Fibroblast of skin of right biceps (primary cell): ENCODE data around the gene ARHGAP15.

Experiments
- DNase-seq: peaks from one replicate; pipeline ENCODE4 v3.0.0-alpha.2; 2013

Gene ARHGAP15

DNA sequence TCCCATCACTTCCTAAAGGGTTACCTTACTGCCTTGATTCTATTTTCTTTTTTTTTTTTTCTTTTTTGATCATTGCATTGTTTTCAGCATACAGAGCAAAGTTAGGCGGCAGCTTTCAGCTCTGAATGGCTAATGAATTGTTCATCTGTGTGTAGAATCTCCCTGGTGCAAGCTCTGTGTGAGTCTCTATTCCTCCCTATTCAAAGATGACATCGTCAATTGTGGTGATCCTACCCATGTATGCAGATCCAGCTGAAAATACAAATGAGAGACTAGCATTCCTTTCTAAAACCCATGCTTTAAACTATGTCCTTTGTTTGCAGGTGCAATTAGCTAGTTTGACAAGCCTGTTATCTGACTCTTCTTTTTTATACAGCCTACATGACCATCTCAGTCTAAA, 539.0 kb downstream of the ARHGAP15 start:
- no peak for DNase-seq

DNA sequence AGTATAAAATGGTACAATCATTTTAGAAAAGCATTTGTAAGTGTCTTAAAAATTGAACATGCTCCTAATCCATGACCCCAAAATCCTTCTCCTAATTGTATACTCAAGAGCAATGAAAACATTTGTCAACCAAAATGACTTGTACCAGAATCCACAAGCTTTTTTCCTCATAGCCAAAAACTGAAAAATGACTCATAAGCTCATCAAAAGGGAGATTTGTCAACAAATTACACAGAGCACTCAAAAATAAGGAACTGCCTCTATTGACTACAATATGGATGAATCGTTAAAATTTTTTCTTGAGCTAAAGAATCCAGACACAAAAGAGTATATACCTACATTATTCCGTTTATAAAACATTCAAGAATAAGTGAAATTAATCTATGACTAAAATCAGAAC, 544.8 kb downstream of the ARHGAP15 start:
- no peak for DNase-seq

DNA sequence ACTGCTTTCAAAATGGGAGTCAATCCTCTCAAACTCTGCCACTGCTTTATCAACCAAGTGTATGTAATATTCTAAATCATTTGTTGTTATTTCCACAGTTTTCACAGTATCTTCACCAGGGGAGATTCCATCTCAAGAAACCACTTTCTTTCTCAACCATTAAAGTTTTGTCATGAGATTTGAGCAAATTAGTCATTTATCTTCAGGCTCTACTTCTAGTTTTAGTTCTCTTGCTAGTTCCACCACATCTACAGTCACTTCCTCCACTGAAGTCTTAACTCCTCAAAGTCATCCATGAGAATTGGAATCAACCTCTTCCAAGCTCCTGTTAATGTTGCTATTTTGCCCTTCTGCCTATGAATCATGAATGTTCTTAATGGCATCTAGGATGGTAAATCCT, 545.8 kb downstream of the ARHGAP15 start:
- no peak for DNase-seq

DNA sequence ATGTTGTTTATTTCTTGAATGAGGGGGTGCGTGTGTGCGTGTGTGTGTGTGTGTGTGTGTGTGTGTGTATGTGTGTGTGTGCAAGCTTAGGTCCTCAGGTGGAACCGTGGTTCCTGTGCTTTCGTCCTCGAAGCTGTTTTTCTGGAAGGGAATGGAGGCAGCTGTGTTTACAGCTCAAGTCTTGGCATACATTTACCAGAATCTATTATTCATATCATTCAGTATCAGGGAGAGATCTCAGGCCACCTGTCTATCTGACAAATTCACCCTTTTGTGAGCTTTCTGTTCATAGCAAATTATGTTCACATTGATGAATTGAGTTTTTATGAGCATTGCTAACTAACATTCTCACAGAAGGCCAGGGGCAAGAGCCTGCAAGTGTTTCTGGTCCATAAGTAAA, 550.4 kb downstream of the ARHGAP15 start:
- no peak for DNase-seq

DNA sequence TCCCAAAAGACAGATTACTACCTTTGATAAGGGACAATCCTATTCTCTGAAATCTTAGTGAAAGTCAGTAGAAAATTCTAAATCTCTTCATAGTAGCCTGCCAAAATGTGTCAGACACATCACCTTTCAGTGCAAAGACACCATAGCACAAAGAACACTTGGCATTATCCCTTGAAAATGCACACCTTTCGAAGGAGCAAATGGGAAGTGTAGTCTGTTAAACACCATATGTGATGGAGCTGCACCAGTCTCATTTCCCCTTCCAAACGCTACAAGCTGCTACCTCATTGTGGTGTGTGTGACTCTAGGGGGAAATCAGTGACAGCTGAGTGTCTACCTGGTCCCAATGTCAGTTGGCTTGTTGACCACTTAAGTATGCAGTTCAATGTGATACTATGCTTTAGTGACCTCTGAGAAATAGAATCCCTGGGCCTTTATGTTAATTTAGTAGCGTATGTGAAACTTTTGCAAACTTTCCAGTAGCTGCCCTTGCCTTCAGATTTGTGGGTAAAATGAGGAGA, 551.7 kb downstream of the ARHGAP15 start:
- no peak for DNase-seq

DNA sequence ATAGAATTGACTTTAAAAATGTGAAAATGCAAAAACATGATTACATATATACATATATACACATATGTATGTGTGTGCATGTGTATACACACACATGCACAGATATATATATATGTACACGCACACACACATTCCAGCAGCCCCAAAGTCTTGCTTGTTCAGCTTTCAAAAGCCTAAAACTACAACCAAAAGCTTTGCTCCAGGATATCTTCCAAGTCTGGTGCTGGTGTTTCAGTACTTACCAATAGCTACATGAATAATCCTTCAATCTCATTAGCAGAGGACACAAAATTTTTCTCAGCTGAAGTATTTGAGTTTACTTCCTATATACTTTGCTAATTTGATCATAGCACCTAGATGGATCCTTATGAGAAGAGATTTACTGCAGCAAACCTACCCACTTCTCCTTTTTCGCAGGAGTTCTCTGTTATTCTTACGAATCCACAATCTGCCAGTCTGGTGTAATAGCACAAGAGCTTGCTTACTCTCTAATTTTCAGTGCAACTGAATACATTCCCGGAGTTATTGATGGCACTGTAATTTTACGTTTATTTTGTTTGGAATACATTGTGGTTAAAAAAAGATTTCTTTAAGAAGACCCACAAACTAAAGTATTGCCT, 553.3 kb downstream of the ARHGAP15 start:
- DNase-seq: no peak

DNA sequence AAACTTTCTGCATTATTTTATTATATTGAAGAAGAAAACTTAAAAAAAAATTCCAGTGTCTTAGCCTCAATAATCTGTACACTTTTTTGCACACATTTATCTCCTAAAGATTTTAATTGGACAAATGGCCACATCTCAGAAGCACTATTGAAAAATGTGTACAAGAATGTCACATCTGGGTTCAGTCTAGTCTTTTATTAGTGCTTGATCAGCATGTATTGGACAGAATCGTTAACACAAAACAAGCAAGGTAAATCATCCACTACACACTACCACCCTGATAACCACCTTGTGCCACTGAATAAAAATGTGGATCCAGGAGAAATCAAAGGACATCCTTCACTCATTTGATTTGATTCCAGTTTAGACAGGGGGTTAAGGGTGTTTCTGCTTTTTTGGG, 554.8 kb downstream of the ARHGAP15 start:
- no peak for DNase-seq

DNA sequence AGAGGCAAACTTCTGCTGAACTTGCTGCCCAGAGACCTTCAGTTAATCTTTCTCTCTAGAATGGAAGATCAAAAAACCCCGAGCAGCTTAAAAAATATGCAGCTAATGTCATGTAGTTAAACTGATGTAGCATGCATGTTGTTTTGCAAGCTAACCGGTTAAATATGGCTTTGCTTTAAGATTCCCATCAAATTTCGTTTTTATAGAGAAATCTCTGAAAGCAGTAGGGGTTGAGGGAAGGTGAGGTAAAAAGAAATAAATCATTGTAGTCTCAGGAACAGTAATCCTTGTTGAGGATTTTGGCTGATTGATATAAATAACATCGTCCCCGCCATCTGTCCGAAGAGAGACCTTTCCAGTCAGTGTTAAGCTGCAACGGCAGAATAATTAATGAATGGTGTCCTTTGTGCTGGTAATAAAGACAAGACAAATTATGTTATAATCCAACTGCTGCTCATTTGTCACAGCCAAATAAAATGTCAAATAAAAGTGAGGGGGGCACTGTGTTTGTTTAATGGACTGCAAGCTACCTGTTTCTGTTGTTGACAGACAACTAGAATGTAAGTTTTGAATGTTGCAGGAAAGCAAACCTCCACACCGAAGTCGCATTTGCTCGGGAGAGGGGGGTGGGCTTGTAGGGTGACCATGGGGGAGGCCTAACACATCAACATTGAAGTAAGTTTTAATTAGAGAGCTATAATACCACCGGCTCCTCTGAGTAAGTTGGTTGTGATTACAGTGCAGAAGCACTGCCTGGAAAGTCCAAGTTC, 555.5 kb downstream of the ARHGAP15 start:
- no peak for DNase-seq

DNA sequence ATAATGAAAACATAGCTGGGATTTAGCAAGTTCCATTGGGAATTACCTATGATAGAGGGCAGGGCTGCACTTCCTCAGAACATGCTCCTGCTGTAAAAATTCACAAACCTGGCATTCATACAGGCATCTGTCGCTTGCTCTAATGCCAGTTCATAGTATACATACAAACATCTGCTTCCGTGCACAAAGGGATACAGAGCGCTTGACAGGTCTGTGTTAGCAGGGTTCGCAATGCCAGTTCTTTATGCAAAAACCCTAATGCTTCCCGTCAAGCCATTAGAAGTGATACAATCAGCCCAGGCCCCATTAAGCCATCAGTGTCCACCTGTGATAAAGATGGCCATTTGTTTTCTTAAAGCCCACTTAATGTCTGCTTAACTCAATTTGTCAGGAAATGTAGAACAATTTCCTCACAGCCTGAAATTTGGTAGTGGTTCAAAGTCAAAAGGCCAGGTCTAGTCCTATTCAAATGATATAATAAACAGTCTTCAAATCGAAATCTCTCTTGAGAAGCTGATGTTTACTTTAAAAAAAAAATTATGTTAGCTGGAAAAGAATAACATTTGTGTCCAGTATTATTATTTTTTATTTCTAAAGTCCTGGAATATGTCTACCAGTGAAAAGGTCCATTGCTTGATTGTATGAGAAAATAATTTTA, 556.3 kb downstream of the ARHGAP15 start:
- DNase-seq: no peak

DNA sequence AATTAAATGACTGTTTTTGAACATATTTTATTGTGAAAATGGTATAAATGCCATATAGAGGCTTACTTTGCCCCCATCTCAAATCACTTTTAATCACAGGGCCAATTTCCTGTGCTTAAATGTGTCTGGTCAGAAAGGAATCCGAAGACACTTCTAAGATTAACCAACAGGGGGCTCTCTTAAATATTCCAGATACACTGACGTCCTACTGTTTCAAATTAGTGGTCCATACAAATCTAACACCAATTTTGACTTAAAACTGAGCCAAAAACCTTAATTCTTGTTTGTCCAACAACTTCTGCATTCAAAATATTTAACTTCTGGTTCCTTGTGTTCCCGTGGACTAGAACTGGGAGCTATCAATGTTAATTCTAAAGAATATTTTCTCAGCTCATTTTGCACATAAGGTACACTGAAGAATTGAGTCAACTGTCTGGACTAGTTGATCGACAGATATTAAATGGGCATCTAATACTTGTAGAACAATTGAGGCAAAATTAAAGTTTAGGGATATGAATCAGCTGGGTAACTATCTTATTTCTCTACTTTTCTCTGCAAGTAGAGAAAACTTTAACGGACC, 557.5 kb downstream of the ARHGAP15 start:
- DNase-seq: peak; percentile 49

DNA sequence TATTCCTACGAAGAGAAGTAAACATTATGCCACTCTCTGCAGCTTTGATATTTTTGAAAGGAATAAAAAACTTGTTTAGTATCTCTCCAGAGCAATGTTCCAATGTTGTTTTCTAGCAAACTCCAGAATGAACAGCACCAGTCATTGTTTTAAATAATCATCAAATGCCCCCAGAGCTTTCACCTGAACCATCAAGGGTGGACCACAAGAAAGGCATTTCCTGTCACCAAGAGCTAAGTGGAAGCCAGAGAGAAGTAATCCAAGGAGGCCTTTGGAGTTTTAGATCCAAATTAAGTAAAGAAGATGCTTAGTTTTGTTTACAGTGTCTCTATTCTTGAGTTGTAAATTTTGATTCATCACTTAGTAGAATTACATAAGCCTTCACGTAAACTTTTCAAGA, 559.0 kb downstream of the ARHGAP15 start:
- no peak for DNase-seq

DNA sequence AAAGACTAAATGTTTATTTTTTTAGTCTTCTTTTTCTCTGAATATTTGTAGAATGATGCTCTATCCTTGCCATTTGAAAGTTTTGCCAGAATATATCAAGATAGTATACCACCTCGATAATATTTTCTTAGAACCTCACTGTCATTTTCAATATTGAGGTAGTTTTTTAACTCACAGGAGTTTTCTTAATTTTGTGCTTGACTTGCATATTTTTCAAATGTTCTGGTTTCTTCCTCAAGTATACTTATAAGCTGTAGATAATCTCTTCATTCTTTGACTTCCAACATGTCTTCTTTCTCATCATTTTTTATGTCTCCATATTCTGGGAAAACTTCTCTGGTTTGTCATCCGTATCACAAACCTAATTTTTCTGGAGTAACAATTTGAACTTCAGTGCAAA, 559.6 kb downstream of the ARHGAP15 start:
- no peak for DNase-seq

DNA sequence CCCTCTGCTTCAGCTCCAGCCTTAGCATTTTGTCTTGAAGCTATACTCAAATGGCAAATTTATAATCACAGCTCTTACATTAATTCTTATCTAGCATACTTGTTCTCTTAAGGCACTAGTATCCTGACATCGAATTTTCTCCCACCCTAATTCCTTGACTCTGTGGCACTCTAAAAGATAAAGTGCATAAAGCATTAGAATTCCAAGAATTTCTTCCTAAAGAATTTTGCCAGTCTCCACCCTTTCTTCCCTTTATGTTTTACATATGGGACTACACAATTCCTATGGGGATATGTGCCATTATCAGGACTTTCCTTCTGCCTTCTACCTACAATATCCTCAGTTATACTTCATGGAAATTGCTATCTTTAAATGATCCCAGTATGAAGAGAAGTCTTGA, 560.3 kb downstream of the ARHGAP15 start:
- no peak for DNase-seq

DNA sequence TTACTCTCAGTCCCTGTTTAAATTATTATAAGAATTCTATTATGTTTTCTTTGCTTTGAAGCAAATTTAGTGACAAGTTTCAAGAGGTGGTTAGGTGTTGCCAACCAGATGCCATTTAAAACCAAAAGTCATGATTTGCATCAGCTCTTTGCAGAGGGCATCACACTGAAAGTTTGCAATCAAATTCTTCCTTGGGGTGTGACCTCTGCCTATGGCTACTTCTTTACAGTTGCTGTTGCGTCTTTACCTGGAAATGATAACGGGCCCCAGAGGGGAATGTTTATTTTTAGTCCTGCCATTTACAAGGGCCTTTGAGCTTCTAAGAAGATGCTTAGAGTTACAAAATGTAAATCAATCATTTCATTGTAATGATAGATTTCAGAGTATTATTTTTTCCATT, 561.0 kb downstream of the ARHGAP15 start:
- no peak for DNase-seq

DNA sequence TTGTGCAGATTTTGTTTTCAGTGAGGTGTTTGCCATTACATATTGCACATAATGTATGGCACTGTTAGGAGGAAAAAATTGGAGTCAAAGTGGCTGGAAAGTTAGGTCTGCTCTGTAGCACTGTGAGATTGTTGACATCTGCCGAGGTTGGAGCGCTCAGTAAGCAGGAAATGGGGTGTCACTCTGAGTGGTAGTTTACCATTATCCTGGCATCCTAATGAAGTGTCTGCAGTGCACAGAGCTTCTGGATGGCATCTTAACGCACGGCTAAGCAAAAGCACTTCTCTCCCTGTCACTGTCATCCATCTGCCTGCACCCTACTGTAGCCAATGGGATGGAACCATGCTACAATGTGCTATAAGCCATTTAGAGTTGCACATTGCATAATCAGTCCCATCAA, 561.9 kb downstream of the ARHGAP15 start:
- DNase-seq: no peak

DNA sequence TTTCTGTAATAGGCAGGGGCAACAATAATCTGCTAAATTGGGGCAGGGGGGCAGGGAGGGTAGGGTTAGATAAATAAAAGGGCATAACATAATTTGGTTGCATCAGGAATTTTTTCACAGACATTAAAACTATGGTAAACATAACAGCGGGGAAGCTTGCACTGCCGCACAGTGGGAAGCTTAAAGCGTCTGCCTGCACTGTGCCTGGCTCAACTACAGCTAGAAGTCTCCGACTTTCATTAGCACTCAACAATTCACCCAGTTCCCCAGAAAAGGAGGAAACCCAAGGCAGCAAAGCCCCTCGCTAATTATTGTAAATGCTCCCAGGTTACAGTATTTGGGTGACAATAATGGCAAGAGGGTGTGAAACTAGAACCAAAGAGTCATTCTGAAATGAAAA, 562.9 kb downstream of the ARHGAP15 start:
- DNase-seq: no peak

DNA sequence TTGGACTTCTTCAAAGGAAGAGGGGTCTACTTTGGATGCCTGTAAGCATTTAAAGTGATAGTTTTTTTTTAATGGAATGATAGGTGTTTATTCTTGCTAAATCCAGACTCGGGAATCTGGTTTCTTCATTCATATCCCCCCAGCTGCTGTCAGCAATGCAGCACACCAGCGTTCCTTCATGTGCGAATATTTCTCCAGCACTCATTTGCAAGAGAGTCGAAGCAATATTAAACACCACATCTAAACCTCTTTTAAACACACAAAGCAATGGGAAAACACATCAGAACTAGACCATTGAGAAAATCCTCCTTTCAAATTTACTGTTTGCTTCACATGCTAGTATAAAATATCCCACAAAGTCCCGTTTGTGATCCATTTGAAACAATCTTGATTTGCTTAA, 563.7 kb downstream of the ARHGAP15 start:
- DNase-seq: no peak

DNA sequence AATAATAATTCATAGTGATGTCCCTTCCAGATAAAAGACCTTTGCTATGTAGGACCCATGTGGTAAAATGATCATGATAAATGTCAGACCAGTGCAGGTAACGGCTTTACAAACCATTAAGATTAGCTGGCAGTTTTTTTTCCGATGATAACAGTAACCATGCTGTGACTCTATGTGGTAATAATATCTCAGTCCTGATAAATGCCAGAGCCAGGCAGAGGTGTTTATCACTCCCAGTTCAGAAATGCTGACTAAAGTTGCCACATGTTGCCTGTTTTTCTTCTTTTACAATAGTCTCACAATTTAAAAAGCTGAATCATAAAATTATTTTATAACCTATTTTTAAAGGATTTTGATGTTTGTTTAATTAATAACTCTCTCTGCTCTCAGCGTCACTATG, 565.1 kb downstream of the ARHGAP15 start:
- DNase-seq: no peak

DNA sequence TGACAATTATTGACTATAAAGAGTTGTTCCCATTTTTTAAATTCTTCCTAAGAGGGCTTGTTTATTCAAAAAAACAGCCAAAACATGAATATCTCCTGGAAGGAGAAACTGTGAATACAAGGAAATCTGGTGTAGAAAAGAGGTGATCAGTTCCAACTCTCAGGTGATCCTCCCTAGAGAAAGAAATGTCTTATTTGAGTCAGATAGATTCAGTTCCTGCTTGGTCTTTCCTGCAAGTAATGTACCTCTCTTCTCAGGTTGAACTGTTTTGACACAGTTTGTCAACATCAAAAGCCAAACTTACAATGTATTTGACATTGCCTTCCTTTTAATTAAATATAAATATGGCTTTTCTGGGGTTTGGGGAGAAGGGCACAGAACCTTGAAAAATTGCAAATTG, 567.4 kb downstream of the ARHGAP15 start:
- no peak for DNase-seq

DNA sequence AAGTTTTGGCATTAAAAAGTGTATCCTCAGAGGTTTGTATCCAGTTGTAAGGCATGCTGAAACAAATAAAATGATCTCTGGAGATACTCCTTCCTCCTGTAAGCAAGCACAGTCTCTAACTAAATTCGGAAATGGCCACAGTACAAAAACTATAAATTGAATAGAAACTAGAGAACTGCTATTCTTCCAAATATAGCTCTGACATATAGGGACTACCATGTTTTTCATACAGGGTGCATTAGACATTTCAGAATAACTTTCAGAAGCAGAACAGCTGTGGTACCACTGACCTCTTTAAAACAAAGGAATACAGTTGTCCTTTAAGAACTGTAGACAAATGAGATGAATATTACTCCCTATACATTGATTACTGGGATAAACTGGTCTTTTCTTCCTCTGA, 568.5 kb downstream of the ARHGAP15 start:
- no peak for DNase-seq

DNA sequence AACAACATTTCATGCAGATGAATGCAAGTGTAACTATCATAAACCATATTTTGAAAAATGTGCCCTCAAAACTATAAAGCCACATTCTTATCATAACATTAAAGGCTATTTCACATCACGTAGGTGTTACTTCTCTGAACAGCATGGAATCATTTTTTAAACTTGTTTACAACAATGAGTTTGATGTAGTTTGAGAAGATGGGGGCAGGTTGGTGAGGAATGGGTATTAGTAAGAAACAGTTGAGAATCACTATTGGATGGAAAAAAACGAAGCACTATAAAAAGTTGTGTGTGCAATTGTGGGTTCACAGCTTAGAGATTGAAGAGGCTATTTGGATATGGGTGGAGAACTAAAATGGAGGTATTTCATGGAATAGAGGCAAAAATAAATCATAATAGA, 569.1 kb downstream of the ARHGAP15 start:
- DNase-seq: no peak

DNA sequence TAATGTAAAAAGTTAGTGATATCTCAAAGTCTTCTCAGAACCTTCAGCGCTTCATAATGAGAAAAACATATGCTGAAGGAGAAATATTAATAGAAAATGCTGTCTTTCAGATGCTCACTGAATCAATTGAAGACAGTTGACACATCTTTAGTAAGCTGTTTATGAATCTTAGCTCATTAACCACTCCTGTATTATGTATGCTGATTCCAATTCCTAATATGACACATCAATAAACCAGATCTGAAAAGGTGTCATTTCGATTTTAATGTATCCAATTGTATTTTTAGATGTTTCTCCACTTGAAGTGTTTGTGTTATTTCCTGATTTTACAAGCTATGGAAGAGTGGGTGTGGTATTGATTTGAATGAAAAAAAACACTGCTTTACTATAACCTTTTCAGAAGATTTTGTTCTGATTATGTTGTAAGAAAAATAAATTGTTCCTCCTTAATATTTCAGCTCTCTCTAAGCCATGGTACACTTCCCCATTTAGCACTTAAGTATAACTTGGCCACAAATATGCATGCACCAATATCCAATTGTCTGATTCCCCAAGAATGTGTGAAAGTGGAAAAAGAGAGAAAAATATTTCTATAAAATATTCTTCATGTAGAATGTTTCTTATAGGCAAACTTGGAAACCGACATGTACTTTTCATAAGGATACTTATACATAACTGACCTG, 569.8 kb downstream of the ARHGAP15 start:
- no peak for DNase-seq

DNA sequence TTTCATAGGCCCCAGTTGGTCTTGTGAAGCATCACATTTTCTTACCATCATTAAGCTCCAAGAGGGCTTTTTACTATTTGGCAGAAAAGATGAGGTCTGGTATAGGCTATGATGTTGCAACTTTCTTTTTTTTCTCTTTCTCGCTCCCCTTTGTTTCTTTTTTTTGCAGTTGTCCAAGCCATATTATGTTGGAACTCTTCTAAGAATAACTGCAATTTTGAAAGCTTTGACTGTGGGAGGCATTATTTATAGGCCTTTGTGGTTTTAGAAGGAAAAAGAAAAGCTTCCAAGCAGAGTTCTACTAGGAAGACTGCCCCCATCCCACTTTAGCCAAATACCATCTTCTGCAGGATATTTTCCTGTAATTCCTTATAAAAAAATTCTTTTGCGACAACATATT, 571.6 kb downstream of the ARHGAP15 start:
- peak; percentile 56 for DNase-seq
